HL-60 (cell line): Measurements from ENCODE around the gene GPX1.

Source experiments
- CTCF ChIP-seq: IDR thresholded peaks from one replicate; pipeline ENCODE4 v1.5.1; 2011; ENCODE audit warnings: low read length, control low read depth, inconsistent platforms; ENCODE audit not compliant: insufficient read depth
- GABPA ChIP-seq: IDR thresholded peaks from 2 replicates; pipeline ENCODE4 v1.6.1; 2012; ENCODE audit warnings: low read depth
- POLR2AphosphoS5 ChIP-seq: IDR thresholded peaks from 2 replicates; pipeline ENCODE4 v1.6.1; 2012; ENCODE audit warnings: low read depth
- SPI1 ChIP-seq: IDR thresholded peaks from 2 replicates; pipeline ENCODE4 v1.6.1; 2012; ENCODE audit warnings: low read depth, mild to moderate bottlenecking, borderline replicate concordance
- TF ChIP-seq, protein P1 (sequence below): IDR thresholded peaks from 2 replicates; pipeline ENCODE4 v1.6.1; 2012; ENCODE audit warnings: low read depth; ENCODE audit not compliant: insufficient replicate concordance

- TF ChIP-seq CTCF (no peak), POLR2AphosphoS5 (no peak), GABPA (no peak), SPI1 (no peak)
- TF ChIP-seq, protein P1, sequence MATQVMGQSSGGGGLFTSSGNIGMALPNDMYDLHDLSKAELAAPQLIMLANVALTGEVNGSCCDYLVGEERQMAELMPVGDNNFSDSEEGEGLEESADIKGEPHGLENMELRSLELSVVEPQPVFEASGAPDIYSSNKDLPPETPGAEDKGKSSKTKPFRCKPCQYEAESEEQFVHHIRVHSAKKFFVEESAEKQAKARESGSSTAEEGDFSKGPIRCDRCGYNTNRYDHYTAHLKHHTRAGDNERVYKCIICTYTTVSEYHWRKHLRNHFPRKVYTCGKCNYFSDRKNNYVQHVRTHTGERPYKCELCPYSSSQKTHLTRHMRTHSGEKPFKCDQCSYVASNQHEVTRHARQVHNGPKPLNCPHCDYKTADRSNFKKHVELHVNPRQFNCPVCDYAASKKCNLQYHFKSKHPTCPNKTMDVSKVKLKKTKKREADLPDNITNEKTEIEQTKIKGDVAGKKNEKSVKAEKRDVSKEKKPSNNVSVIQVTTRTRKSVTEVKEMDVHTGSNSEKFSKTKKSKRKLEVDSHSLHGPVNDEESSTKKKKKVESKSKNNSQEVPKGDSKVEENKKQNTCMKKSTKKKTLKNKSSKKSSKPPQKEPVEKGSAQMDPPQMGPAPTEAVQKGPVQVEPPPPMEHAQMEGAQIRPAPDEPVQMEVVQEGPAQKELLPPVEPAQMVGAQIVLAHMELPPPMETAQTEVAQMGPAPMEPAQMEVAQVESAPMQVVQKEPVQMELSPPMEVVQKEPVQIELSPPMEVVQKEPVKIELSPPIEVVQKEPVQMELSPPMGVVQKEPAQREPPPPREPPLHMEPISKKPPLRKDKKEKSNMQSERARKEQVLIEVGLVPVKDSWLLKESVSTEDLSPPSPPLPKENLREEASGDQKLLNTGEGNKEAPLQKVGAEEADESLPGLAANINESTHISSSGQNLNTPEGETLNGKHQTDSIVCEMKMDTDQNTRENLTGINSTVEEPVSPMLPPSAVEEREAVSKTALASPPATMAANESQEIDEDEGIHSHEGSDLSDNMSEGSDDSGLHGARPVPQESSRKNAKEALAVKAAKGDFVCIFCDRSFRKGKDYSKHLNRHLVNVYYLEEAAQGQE: no peak
Observed at GRCh38 chr3:49401766-49402165, 43.6 kb upstream of the GPX1 start.
